Common myeloid progenitor, CD34-positive (primary cell): Measurements from ENCODE around the gene FAM20C.

Experiments used
- CTCF ChIA-PET: fragments of 350-600 bp; sonication (Branson Sonifier 250); formaldehyde crosslinking; loops from one replicate; lab custom pipeline; 2021; ENCODE audit warnings: antibody characterized with exemption; lab: Charles Lee
- POLR2A ChIA-PET: fragments of 350-600 bp; sonication (Branson Sonifier 250); formaldehyde crosslinking; loops from one replicate; lab custom pipeline; 2021; ENCODE audit warnings: antibody characterized with exemption; lab: Charles Lee
- DNase-seq, 3 donors: peaks; one replicate each; pipeline versions ENCODE4 v3.0.0 to v3.0.0-alpha.2; 2013
- H3K27ac ChIP-seq, 2 experiments: 1 replicate in 1 of 2; 2 replicates in 1 of 2; pipeline ENCODE4 v1.7.0; 2013; ENCODE audit warnings: inconsistent platforms in 2 of 2, low read length in 2 of 2, mild to moderate bottlenecking in 2 of 2, low read depth in 1 of 2, moderate library complexity in 1 of 2; ENCODE audit not compliant: severe bottlenecking in 2 of 2, insufficient read depth in 1 of 2, poor library complexity in 1 of 2
- H3K27me3 ChIP-seq, 5 experiments: replicated peaks in 2 of 5; 1 replicate in 3 of 5; 2 replicates in 2 of 5; pipeline versions ENCODE4 v1.6.1 to v1.7.0; 2013; ENCODE audit warnings: low read length in 4 of 5, mild to moderate bottlenecking in 2 of 5, moderate library complexity in 2 of 5, inconsistent platforms in 1 of 5; ENCODE audit not compliant: insufficient read depth in 5 of 5, control insufficient read depth in 4 of 5
- H3K36me3 ChIP-seq, 4 experiments: 1 replicate in 2 of 4; 2 replicates in 2 of 4; pipeline versions ENCODE4 v1.6.1 to v1.7.0; 2013; ENCODE audit warnings: low read length in 3 of 4, control low read depth in 1 of 4, mild to moderate bottlenecking in 1 of 4; ENCODE audit not compliant: control insufficient read depth in 4 of 4, insufficient read depth in 4 of 4
- H3K4me1 ChIP-seq, 4 experiments: 1 replicate in 3 of 4; 2 replicates in 1 of 4; pipeline versions ENCODE4 v1.6.1 to v1.7.1; 2013; ENCODE audit warnings: low read length in 3 of 4, mild to moderate bottlenecking in 3 of 4, control low read depth in 1 of 4, inconsistent platforms in 1 of 4, moderate library complexity in 1 of 4; ENCODE audit not compliant: control insufficient read depth in 4 of 4, insufficient read depth in 4 of 4; ENCODE audit errors: control extremely low read depth in 1 of 4
- H3K4me3 ChIP-seq, 7 experiments: 1 replicate in 4 of 7; 2 replicates in 3 of 7; pipeline versions ENCODE4 v1.5.1 to v1.7.0; 2013; ENCODE audit warnings: mild to moderate bottlenecking in 7 of 7, low read length in 6 of 7, moderate library complexity in 6 of 7, inconsistent platforms in 2 of 7, low read depth in 2 of 7, control low read depth in 1 of 7; ENCODE audit not compliant: insufficient read depth in 4 of 7, control insufficient read depth in 1 of 7; ENCODE audit errors: extremely low read depth in 1 of 7
- H3K9me3 ChIP-seq, 5 experiments: 1 replicate in 4 of 5; 2 replicates in 1 of 5; pipeline versions ENCODE4 v1.6.1 to v1.7.1; 2013; ENCODE audit warnings: low read length in 4 of 5, mild to moderate bottlenecking in 2 of 5, inconsistent platforms in 1 of 5, low read depth in 1 of 5, moderate library complexity in 1 of 5; ENCODE audit not compliant: control insufficient read depth in 4 of 5, insufficient read depth in 2 of 5; ENCODE audit errors: control extremely low read depth in 1 of 5
- WGBS: methylation state at CpG from one replicate; pipeline ENCODE4 v1.1.5; 2013; ENCODE audit not compliant: insufficient coverage; 5-methylcytosine and 5-hydroxymethylcytosine counted together

Gene FAM20C

DNA sequence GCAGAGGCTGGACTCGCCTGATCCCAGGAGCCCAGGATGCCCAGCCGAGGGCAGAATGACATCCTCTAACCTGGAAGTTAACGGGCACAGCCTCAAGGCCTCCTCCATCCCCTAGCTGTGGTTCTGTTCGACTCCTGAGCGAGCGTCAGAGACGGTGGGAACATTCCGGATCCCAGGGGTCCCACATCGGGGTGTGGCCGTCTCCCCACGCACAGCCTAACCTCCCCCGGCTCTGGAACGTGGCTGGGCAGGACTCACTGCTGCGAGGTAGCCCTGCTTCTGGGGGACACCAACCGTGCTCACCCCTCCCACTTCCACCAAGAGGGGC, 106.0 kb downstream of the FAM20C start:
- Histone ChIP-seq H3K9me3 (no peaks in the 10 kb centered on the region), H3K4me3 (no peak overlapping the region), H3K27me3 (peaks cover 0 to 21% (median 8%) of the 10 kb centered on the region in 5 experiments), H3K4me1 (no peaks in the 10 kb centered on the region), H3K36me3 (no peaks in the 10 kb centered on the region), H3K27ac (no peak overlapping the region)
- WGBS, result 87% methylated on average over 15 of the region's 15 CpGs
- CTCF ChIA-PET, result interaction anchor here (1.2 kb wide), 1 partner anchor 16 kb away, joined by 3 read pairs; no protein-coding TSS in a partner anchor
- DNase-seq, result no peak
- POLR2A ChIA-PET, result no interaction called here

- Histone ChIP-seq H3K36me3 (no peaks in the 10 kb centered on the region), H3K4me3 (no peak overlapping the region), H3K27me3 (peaks cover 0 to 16% (median 4%) of the 10 kb centered on the region in 5 experiments), H3K4me1 (no peaks in the 10 kb centered on the region), H3K9me3 (no peaks in the 10 kb centered on the region), H3K27ac (no peak overlapping the region)
- DNase-seq, result no peak
- ChIA-PET POLR2A (no interaction called here), CTCF (interaction anchor here (1.2 kb wide), 1 partner anchor 15 kb away, joined by 3 read pairs; no protein-coding TSS in a partner anchor)
- 89% methylated on average over 13 of the region's 13 CpGs for WGBS
Observed at GRCh38 chr7:298743-299142, 106.4 kb downstream of the FAM20C start.

DNA sequence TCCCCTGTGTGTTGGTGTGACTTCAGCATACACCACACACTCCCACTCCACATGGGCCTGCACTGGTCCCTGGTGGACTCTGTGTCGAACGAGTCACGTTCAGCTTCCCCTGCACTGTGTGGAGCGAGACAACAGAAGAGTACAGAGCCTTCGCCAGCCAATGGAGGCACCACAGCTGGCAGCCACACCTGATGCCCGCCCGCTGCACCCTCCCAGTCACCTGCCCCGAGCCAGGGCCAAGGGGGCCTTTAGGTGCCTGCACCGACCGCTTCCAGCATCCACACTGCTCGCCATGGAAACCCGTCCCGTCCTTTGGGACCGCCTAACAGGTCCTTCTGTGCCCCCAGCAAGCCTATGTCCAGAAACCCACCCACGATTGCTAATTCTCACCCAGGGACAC, 106.8 kb downstream of the FAM20C start:
- Histone ChIP-seq H3K27ac (no peak overlapping the region), H3K27me3 (peaks cover 0 to 12% (median 2%) of the 10 kb centered on the region in 5 experiments), H3K36me3 (no peaks in the 10 kb centered on the region), H3K4me1 (no peaks in the 10 kb centered on the region), H3K9me3 (no peaks in the 10 kb centered on the region), H3K4me3 (no peak overlapping the region)
- ChIA-PET CTCF (interaction anchor here (1.2 kb wide), 1 partner anchor 15 kb away, joined by 3 read pairs; no protein-coding TSS in a partner anchor), POLR2A (no interaction called here)
- DNase-seq, result no peak
- 97% methylated on average over 11 of the region's 15 CpGs for WGBS

DNA sequence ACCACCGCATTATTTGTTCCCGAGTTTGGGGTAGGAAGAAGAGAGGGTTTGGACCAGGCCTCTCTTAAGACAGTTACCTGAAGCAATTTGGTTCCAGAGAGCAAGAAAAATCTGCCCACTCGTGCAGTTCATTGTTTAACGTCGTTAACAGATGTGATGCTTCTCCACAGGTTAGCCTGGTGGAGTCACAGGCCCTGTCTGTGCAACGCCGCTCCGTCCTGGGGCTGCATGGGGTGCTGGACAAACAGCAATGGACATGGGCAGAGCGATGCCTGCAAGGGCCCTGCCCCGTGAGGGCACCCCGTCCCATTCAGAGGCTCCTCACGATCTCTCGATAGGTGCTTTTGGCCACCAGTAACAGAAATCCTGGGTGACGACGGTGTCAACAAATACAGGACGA, 107.3 kb downstream of the FAM20C start:
- H3K4me1 ChIP-seq, result no peaks in the 10 kb centered on the region
- WGBS, result 95% methylated on average over 16 of the region's 16 CpGs
- DNase-seq, result no peak
- ChIA-PET CTCF (no interaction called here), POLR2A (no interaction called here)
- H3K4me3 ChIP-seq, result no peak overlapping the region
- no peak overlapping the region for H3K27ac ChIP-seq
- H3K27me3 ChIP-seq, result peaks cover 0 to 8% (median under 1%) of the 10 kb centered on the region in 5 experiments
- H3K36me3 ChIP-seq, result no peaks in the 10 kb centered on the region
- H3K9me3 ChIP-seq, result no peaks in the 10 kb centered on the region

DNA sequence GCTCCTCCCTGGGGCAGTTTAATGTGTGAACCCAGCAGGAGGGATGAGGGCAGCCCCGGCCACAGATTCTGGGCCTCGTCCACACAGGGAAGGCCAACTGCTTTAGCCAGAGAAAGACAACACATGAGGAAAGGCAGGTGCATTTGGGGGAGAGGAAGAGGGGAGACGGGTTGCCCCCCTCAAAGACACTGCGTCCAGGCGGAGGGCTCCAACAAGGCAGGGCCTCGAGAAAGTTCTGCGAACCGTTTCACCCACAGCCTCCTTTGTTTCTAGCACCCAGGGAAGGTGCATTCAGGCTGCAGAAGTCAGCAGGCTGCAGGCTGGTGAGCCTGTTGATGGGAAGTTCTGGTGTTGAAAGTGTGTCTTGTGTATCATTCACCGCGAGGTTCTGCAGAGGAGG, 107.7 kb downstream of the FAM20C start:
- Histone ChIP-seq H3K27me3 (peaks cover 0 to 4% (median 0%) of the 10 kb centered on the region in 5 experiments), H3K36me3 (no peaks in the 10 kb centered on the region), H3K4me1 (no peaks in the 10 kb centered on the region), H3K9me3 (no peaks in the 10 kb centered on the region), H3K27ac (no peak overlapping the region), H3K4me3 (no peak overlapping the region)
- CTCF ChIA-PET, result no interaction called here
- 100% methylated on average over 4 of the region's 10 CpGs for WGBS
- no peak for DNase-seq
- POLR2A ChIA-PET, result no interaction called here

GRCh38 chr7:300546-301290, 108.3 kb downstream of the FAM20C start:
- H3K27me3 ChIP-seq, result peaks cover 0 to 3% (median 0%) of the 10 kb centered on the region in 5 experiments
- ChIA-PET POLR2A (no interaction called here), CTCF (no interaction called here)
- no peaks in the 10 kb centered on the region for H3K4me1 ChIP-seq
- WGBS, result 99% methylated on average over 13 of the region's 13 CpGs
- no peaks in the 10 kb centered on the region for H3K9me3 ChIP-seq
- H3K36me3 ChIP-seq, result no peaks in the 10 kb centered on the region
- H3K4me3 ChIP-seq, result no peak overlapping the region
- no peak overlapping the region for H3K27ac ChIP-seq
- DNase-seq, result no peak

DNA sequence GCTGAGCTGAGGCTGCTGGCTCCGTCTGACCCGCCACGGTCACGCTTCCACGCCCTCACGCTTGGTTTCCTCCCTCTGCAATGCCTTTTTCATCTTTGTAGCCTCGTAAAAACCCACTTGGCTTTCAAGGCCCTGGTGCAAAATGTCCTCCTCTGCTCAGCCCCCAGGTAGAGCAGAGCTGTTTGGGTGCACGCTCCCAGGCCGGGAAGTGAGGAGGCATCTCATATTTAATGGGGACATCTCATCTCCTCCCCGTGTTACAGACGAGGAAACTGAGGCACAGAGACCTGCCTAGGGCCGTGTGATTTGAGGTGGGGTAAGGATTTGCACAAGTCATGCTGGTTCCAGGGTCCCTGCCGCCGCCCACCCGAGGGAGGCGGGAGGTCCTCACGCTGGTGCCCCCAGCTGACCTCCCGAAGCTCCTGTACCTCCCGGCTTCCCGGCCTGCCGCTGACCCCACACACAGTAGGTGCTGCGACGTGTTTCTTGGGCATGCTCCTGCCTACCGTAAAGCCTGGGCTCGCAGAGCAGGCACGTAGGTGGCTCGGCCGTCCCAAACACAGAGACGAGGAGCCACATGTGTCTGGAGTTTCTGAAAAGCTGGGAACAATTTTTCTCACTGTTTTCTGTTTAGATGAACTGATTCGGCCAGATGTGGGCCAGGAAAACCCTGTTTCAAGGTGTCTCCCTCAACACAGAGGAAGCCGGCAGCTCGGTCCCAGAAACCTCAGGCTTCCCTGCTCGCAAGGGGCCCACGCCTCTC, 109.1 kb downstream of the FAM20C start:
- no peak for DNase-seq
- Histone ChIP-seq H3K36me3 (no peaks in the 10 kb centered on the region), H3K4me1 (no peaks in the 10 kb centered on the region), H3K9me3 (no peaks in the 10 kb centered on the region), H3K27me3 (peaks cover 0 to 3% (median 0%) of the 10 kb centered on the region in 5 experiments), H3K27ac (no peak overlapping the region), H3K4me3 (no peak overlapping the region)
- WGBS, result 94% methylated on average over 32 of the region's 34 CpGs
- ChIA-PET CTCF (no interaction called here), POLR2A (no interaction called here)
